Measurements from ENCODE around the gene HS6ST1.
A peak's percentile ranks its signal among the peaks of the same experiment; 100 is the strongest.

HS6ST1 gene

DNA sequence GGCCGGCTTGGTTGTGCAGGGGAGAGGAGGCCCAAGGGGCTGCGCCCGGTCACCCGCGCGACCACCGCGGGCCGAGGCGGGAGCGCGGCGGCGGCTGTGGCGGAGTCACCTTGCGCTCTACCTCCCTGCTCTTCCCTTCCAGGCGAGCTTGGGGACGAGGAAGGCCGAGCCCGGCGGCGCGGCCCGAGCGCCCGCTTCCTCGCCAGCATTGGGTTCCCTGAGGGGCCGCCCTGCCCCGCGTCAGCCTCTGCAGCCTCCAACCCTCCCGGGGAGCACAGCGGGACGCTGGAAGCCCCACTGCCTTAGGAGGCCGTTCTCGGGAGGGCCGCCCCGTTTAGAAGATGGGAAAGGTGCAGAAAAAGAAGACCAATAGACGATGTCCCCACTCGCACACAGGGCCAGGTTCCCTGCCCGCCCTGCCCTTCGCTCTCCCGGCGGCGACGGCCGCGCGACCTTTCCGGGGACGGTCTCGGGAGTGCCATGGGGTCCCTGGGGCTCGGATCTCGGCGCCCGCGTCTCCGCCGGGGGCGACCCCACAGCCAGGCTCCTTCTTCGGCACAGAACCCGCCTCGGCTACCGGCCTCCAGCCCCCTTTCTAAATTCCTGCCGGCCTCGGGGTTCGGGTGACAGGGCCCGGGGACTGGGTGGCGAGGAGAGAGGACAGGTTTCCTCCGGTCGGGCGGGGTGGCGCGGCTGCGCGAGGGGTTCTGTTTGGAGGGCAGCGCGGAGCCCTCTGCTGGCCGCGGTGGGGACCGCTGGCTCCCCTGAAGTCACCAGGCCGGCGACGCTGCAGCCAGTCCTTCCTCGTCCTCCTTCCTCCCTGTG lies 85.5 kb downstream of the HS6ST1 start (continued):
- TF ChIP-seq ZNF112 (tag by site-specific recombination; IDR thresholded peaks at IDR 0.05) (no peak), SCRT1 (tag by site-specific recombination; IDR thresholded peaks at IDR 0.05; ENCODE audit: borderline replicate concordance) (no peak), MYNN (tag by site-specific recombination; IDR thresholded peaks at IDR 0.05; ENCODE audit: borderline replicate concordance) (no peak), HOXC10 (CRISPR knock-in tag; IDR thresholded peaks at IDR 0.05) (no peak), ZNF514 (tag by site-specific recombination; IDR thresholded peaks at IDR 0.05) (no peak), SP7 (tag by site-specific recombination; IDR thresholded peaks at IDR 0.05) (0 out of 2 replicates have a peak, but pooled peaks have one; percentile 27), ZNF660 (tag by site-specific recombination; IDR thresholded peaks at IDR 0.05) (0 out of 2 replicates have a peak, but pooled peaks have one; percentile 29), ZNF600 (tag by site-specific recombination; IDR thresholded peaks at IDR 0.05) (0 out of 2 replicates have a peak, but pooled peaks have one; percentile 13), ZNF585B (tag by site-specific recombination; IDR thresholded peaks at IDR 0.05) (no peak), ZNF501 (tag by site-specific recombination; IDR thresholded peaks at IDR 0.05) (0 out of 2 replicates have a peak, but pooled peaks have one; percentile 48), GLIS1 (tag by site-specific recombination; IDR thresholded peaks at IDR 0.05) (0 out of 2 replicates have a peak, but pooled peaks have one; percentile 26), GLI4 (tag by site-specific recombination; IDR thresholded peaks at IDR 0.05) (no peak), WT1 (tag by site-specific recombination; IDR thresholded peaks at IDR 0.05) (no peak), ZNF555 (tag by site-specific recombination; conservative IDR thresholded peaks at IDR 0.05) (no peak), ZNF777 (tag by site-specific recombination; IDR thresholded peaks at IDR 0.05; ENCODE audit: borderline replicate concordance) (0 out of 2 replicates have a peak, but pooled peaks have one; percentile 34), ZBTB20 (tag by site-specific recombination; IDR thresholded peaks at IDR 0.05) (peak; percentile 80), KLF8 (tag by site-specific recombination; IDR thresholded peaks at IDR 0.05) (peak; percentile 18; the same call in 1 of the 2 replicates), ZXDB (tag by site-specific recombination; IDR thresholded peaks at IDR 0.05) (0 out of 2 replicates have a peak, but pooled peaks have one; percentile 33), ZEB2 (tag by site-specific recombination; IDR thresholded peaks at IDR 0.05) (no peak), ZNF654 (tag by site-specific recombination; IDR thresholded peaks at IDR 0.05; ENCODE audit: low read depth) (peak; percentile 27), ZNF146 (tag by site-specific recombination; IDR thresholded peaks at IDR 0.05) (no peak)
- TF ChIP-seq, protein P1, sequence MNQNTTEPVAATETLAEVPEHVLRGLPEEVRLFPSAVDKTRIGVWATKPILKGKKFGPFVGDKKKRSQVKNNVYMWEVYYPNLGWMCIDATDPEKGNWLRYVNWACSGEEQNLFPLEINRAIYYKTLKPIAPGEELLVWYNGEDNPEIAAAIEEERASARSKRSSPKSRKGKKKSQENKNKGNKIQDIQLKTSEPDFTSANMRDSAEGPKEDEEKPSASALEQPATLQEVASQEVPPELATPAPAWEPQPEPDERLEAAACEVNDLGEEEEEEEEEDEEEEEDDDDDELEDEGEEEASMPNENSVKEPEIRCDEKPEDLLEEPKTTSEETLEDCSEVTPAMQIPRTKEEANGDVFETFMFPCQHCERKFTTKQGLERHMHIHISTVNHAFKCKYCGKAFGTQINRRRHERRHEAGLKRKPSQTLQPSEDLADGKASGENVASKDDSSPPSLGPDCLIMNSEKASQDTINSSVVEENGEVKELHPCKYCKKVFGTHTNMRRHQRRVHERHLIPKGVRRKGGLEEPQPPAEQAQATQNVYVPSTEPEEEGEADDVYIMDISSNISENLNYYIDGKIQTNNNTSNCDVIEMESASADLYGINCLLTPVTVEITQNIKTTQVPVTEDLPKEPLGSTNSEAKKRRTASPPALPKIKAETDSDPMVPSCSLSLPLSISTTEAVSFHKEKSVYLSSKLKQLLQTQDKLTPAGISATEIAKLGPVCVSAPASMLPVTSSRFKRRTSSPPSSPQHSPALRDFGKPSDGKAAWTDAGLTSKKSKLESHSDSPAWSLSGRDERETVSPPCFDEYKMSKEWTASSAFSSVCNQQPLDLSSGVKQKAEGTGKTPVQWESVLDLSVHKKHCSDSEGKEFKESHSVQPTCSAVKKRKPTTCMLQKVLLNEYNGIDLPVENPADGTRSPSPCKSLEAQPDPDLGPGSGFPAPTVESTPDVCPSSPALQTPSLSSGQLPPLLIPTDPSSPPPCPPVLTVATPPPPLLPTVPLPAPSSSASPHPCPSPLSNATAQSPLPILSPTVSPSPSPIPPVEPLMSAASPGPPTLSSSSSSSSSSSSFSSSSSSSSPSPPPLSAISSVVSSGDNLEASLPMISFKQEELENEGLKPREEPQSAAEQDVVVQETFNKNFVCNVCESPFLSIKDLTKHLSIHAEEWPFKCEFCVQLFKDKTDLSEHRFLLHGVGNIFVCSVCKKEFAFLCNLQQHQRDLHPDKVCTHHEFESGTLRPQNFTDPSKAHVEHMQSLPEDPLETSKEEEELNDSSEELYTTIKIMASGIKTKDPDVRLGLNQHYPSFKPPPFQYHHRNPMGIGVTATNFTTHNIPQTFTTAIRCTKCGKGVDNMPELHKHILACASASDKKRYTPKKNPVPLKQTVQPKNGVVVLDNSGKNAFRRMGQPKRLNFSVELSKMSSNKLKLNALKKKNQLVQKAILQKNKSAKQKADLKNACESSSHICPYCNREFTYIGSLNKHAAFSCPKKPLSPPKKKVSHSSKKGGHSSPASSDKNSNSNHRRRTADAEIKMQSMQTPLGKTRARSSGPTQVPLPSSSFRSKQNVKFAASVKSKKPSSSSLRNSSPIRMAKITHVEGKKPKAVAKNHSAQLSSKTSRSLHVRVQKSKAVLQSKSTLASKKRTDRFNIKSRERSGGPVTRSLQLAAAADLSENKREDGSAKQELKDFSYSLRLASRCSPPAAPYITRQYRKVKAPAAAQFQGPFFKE (tag by site-specific recombination; IDR thresholded peaks at IDR 0.05; ENCODE audit: borderline replicate concordance): no peak
- TF ChIP-seq, protein P2, sequence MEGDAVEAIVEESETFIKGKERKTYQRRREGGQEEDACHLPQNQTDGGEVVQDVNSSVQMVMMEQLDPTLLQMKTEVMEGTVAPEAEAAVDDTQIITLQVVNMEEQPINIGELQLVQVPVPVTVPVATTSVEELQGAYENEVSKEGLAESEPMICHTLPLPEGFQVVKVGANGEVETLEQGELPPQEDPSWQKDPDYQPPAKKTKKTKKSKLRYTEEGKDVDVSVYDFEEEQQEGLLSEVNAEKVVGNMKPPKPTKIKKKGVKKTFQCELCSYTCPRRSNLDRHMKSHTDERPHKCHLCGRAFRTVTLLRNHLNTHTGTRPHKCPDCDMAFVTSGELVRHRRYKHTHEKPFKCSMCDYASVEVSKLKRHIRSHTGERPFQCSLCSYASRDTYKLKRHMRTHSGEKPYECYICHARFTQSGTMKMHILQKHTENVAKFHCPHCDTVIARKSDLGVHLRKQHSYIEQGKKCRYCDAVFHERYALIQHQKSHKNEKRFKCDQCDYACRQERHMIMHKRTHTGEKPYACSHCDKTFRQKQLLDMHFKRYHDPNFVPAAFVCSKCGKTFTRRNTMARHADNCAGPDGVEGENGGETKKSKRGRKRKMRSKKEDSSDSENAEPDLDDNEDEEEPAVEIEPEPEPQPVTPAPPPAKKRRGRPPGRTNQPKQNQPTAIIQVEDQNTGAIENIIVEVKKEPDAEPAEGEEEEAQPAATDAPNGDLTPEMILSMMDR (tag by site-specific recombination; IDR thresholded peaks at IDR 0.05): peak; percentile 94
- TF ChIP-seq, protein P3, sequence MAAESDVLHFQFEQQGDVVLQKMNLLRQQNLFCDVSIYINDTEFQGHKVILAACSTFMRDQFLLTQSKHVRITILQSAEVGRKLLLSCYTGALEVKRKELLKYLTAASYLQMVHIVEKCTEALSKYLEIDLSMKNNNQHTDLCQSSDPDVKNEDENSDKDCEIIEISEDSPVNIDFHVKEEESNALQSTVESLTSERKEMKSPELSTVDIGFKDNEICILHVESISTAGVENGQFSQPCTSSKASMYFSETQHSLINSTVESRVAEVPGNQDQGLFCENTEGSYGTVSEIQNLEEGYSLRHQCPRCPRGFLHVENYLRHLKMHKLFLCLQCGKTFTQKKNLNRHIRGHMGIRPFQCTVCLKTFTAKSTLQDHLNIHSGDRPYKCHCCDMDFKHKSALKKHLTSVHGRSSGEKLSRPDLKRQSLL (tag by site-specific recombination; IDR thresholded peaks at IDR 0.05): no peak
- TF ChIP-seq, protein P4, sequence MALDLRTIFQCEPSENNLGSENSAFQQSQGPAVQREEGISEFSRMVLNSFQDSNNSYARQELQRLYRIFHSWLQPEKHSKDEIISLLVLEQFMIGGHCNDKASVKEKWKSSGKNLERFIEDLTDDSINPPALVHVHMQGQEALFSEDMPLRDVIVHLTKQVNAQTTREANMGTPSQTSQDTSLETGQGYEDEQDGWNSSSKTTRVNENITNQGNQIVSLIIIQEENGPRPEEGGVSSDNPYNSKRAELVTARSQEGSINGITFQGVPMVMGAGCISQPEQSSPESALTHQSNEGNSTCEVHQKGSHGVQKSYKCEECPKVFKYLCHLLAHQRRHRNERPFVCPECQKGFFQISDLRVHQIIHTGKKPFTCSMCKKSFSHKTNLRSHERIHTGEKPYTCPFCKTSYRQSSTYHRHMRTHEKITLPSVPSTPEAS (tag by site-specific recombination; IDR thresholded peaks at IDR 0.05): no peak
- TF ChIP-seq, protein P5, sequence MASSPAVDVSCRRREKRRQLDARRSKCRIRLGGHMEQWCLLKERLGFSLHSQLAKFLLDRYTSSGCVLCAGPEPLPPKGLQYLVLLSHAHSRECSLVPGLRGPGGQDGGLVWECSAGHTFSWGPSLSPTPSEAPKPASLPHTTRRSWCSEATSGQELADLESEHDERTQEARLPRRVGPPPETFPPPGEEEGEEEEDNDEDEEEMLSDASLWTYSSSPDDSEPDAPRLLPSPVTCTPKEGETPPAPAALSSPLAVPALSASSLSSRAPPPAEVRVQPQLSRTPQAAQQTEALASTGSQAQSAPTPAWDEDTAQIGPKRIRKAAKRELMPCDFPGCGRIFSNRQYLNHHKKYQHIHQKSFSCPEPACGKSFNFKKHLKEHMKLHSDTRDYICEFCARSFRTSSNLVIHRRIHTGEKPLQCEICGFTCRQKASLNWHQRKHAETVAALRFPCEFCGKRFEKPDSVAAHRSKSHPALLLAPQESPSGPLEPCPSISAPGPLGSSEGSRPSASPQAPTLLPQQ (tag by site-specific recombination; IDR thresholded peaks at IDR 0.05): no peak; the same call in 1 of the 2 replicates
